IMR-90 (cell line): ENCODE measurements around the gene ESRRB. TPM values are rescaled to one million over a fixed set of nuclear protein-coding genes. Genes with fewer than 3 reads are reported as not detected.

Experiments used
- ATAC-seq: fragments of 200-7000 bp; cut with Tn5 transposase; 2 replicates; pipeline ENCODE4 v1.9.1; 2020; ENCODE audit warnings: low read depth, mild to moderate bottlenecking, moderate library complexity
- BruUV-seq: library from RNA; stranded (reverse); fragments of 400-500 nt; replicated peaks from 2 replicates; lab custom pipeline; 2021; lab: Mats Ljungman, UMichigan
- CTCF ChIA-PET: fragments of 300-600 bp; formaldehyde crosslinking; extraction: SDS; loops from one replicate; lab custom pipeline; 2021; ENCODE audit warnings: antibody characterized with exemption; lab: Yijun Ruan, JAX
- POLR2A ChIA-PET: fragments of 300-600 bp; sonication (Branson Sonifier 250); formaldehyde crosslinking; loops from one replicate; lab custom pipeline; 2022; ENCODE audit warnings: antibody characterized with exemption; ENCODE audit not compliant: unreplicated experiment; lab: Charles Lee
- DNase-seq: peaks from one replicate; pipeline ENCODE4 v3.0.0; 2013
- H2AFZ ChIP-seq: replicated peaks from 2 replicates; pipeline ENCODE3; 2013; ENCODE audit warnings: low read length, mild to moderate bottlenecking; ENCODE audit not compliant: poor library complexity
- H2AK5ac ChIP-seq: 2 replicates; pipeline ENCODE4 v1.6.1; 2013; ENCODE audit warnings: low read depth, low read length, inconsistent platforms
- H2AK9ac ChIP-seq: replicated peaks from 2 replicates; pipeline ENCODE3; 2013; ENCODE audit warnings: mild to moderate bottlenecking, low read depth, low read length, moderate library complexity; ENCODE audit not compliant: poor library complexity
- H2BK120ac ChIP-seq: 2 replicates; pipeline ENCODE4 v1.6.1; 2013; ENCODE audit warnings: low read depth, low read length, inconsistent platforms
- H2BK15ac ChIP-seq: 3 replicates; pipeline ENCODE4 v1.6.1; 2013; ENCODE audit warnings: low read depth, low read length, inconsistent platforms
- H2BK20ac ChIP-seq: 2 replicates; pipeline ENCODE4 v1.6.1; 2013; ENCODE audit warnings: low read depth, mild to moderate bottlenecking, inconsistent platforms, low read length, moderate library complexity
- H2BK5ac ChIP-seq: 2 replicates; pipeline ENCODE4 v1.6.1; 2013; ENCODE audit warnings: mild to moderate bottlenecking, low read depth, low read length, inconsistent platforms; ENCODE audit not compliant: poor library complexity, severe bottlenecking
- H3K14ac ChIP-seq: replicated peaks from 2 replicates; pipeline ENCODE4 v1.6.1; 2013; ENCODE audit warnings: low read depth, low read length, inconsistent platforms
- H3K18ac ChIP-seq: 2 replicates; pipeline ENCODE4 v1.6.1; 2013; ENCODE audit warnings: low read depth, low read length, control low read depth
- H3K23ac ChIP-seq: 2 replicates; pipeline ENCODE4 v1.6.1; 2013; ENCODE audit warnings: low read depth, low read length, inconsistent platforms
- H3K27ac ChIP-seq: 2 replicates; pipeline ENCODE4 v1.5.1; 2013; ENCODE audit warnings: mild to moderate bottlenecking, control low read depth, low read length; ENCODE audit not compliant: insufficient read depth
- H3K27me3 ChIP-seq: 2 replicates; pipeline ENCODE4 v1.6.1; 2013; ENCODE audit warnings: low read length; ENCODE audit not compliant: control insufficient read depth, insufficient read depth
- H3K36me3 ChIP-seq: 2 replicates; pipeline ENCODE4 v1.6.1; 2013; ENCODE audit warnings: low read length, mixed read lengths; ENCODE audit not compliant: control insufficient read depth, insufficient read depth
- H3K4ac ChIP-seq: 2 replicates; pipeline ENCODE4 v1.6.1; 2013; ENCODE audit warnings: low read depth, low read length, inconsistent platforms
- H3K4me1 ChIP-seq: 2 replicates; pipeline ENCODE4 v1.6.1; 2013; ENCODE audit warnings: low read length, mixed read lengths; ENCODE audit not compliant: control insufficient read depth, insufficient read depth
- H3K4me2 ChIP-seq: 2 replicates; pipeline ENCODE4 v1.6.1; 2013; ENCODE audit warnings: low read depth, mild to moderate bottlenecking, control low read depth, low read length, moderate library complexity
- H3K4me3 ChIP-seq: 2 replicates; pipeline ENCODE4 v1.5.1; 2013; ENCODE audit warnings: low read depth, mild to moderate bottlenecking, control low read depth, low read length, moderate library complexity; ENCODE audit not compliant: insufficient read depth
- H3K56ac ChIP-seq: 2 replicates; pipeline ENCODE4 v1.6.1; 2013; ENCODE audit warnings: low read length, inconsistent platforms; ENCODE audit not compliant: insufficient read depth; ENCODE audit errors: extremely low read depth
- H3K79me1 ChIP-seq, 2 experiments: 2 replicates each; pipeline ENCODE4 v1.6.1; 2013; ENCODE audit warnings: low read length in 2 of 2, inconsistent platforms in 1 of 2, low read depth in 1 of 2
- H3K9ac ChIP-seq: 2 replicates; pipeline ENCODE4 v1.6.1; 2013; ENCODE audit warnings: low read depth, low read length, control low read depth
- H3K9me1 ChIP-seq: 2 replicates; pipeline ENCODE4 v1.6.1; 2013; ENCODE audit warnings: low read length, inconsistent platforms; ENCODE audit not compliant: insufficient read depth
- H3K9me3 ChIP-seq: 2 replicates; pipeline ENCODE4 v1.6.1; 2013; ENCODE audit warnings: low read length; ENCODE audit not compliant: control insufficient read depth, insufficient read depth
- H4K20me1 ChIP-seq: 2 replicates; pipeline ENCODE4 v1.6.1; 2013; ENCODE audit warnings: low read length, inconsistent platforms; ENCODE audit not compliant: insufficient read depth
- H4K5ac ChIP-seq: 2 replicates; pipeline ENCODE4 v1.6.1; 2013; ENCODE audit warnings: mild to moderate bottlenecking, low read depth, low read length, control low read depth
- H4K8ac ChIP-seq, 2 experiments: 2 replicates each; pipeline ENCODE4 v1.6.1; 2013; ENCODE audit warnings: low read depth in 2 of 2, low read length in 2 of 2, control low read depth in 1 of 2, inconsistent platforms in 1 of 2
- H4K91ac ChIP-seq: 2 replicates; pipeline ENCODE4 v1.6.1; 2013; ENCODE audit warnings: low read depth, low read length, inconsistent platforms; ENCODE audit not compliant: insufficient read depth
- MAFK ChIP-seq: IDR thresholded peaks from 2 replicates; pipeline ENCODE4 v1.6.1; 2012; ENCODE audit warnings: low read depth, low read length, improper control_type of control experiment
- MXI1 ChIP-seq: IDR thresholded peaks from 2 replicates; pipeline ENCODE4 v1.6.1; 2012; ENCODE audit warnings: low read depth, mild to moderate bottlenecking, low read length, moderate library complexity, borderline replicate concordance
- RAD21 ChIP-seq: IDR thresholded peaks from 2 replicates; pipeline ENCODE4 v1.6.1; 2012; ENCODE audit warnings: low read length, improper control_type of control experiment
- SMC3 ChIP-seq: fragments of 150-350 bp; IDR thresholded peaks from 2 replicates; pipeline ENCODE4 v1.6.1; 2016; ENCODE audit warnings: low read depth, mild to moderate bottlenecking, antibody characterized with exemption, low read length, moderate library complexity
- WGBS, 2 experiments: methylation state at CpG; one replicate each; pipeline versions ENCODE4 v1.1.5 to v1.1.7; 2013; ENCODE audit warnings: missing lambda C conversion rate in 2 of 2; ENCODE audit not compliant: insufficient read length in 1 of 2; ENCODE audit errors: extremely low coverage in 2 of 2; 5-methylcytosine and 5-hydroxymethylcytosine counted together
- dilution Hi-C: fragments of 300-500 bp; cut with HindIII; formaldehyde crosslinking; loops from one replicate; pipeline ENCODE4 v1.14.3; 2018; ENCODE audit warnings: low sequenced_read_pairs; ENCODE audit not compliant: unreplicated experiment
- in situ Hi-C: fragments of 300-500 bp; cut with MboI; formaldehyde crosslinking; loops from 3 replicates; pipeline ENCODE4 v1.14.3; 2019; ENCODE audit warnings: low sequenced_read_pairs, inconsistent platforms, mixed read lengths
- intact Hi-C: fragments of 100-400 bp; cut with micrococcal nuclease; formaldehyde crosslinking; loops from 2 replicates; pipeline ENCODE4 v1.10.0; 2022
- polyA plus RNA-seq, 3 experiments: library from polyadenylated mRNA; depleted of rRNA; stranded (reverse); fragments of >200 nt; gene quantifications; 2 replicates each; pipeline ENCODE4 v1.2.3, GENCODE V29; 2012; ENCODE audit warnings: low replicate concordance in 1 of 3
- total RNA-seq: library from RNA; depleted of rRNA; stranded (reverse); fragments of >200 nt; gene quantifications from 2 replicates; pipeline ENCODE4 v1.2.3, GENCODE V29; 2012
- TF ChIP-seq, protein P1 (sequence below): conservative IDR thresholded peaks from 2 replicates; pipeline ENCODE4 v1.5.1; 2012; ENCODE audit warnings: mild to moderate bottlenecking, low read depth, low read length, improper control_type of control experiment

Gene ESRRB
- total and polyA plus RNA-seq, 2 of the 4 experiments (the other 2 are of a cell fraction) = not detected

- in situ Hi-C loops (loop anchor here (10.0 kb wide), 1 partner anchor 332 kb away; no protein-coding TSS in a partner anchor), dilution Hi-C loops (no loop called here)
These were observed 11.2 kb downstream of the ESRRB start for GRCh38 chr14:76386944-76387782.

More at GRCh38 chr14:76386944-76387782, 11.2 kb downstream of the ESRRB start:
- no peak overlapping the region for H2BK5ac ChIP-seq
- no peak overlapping the region for H2BK15ac ChIP-seq
- H3K4me3 ChIP-seq = no peak overlapping the region
- H2AFZ ChIP-seq = no peak overlapping the region
- no peak overlapping the region for H2BK120ac ChIP-seq
- no peak overlapping the region for H3K23ac ChIP-seq
- H3K4me2 ChIP-seq = no peak overlapping the region
- H4K5ac ChIP-seq = no peak overlapping the region
- no peak overlapping the region for H3K18ac ChIP-seq
- POLR2A ChIA-PET = no interaction called here
- WGBS, 2 experiments = 0% methylated on average over 2 of the region's 11 CpGs; no CpG with 5 or more reads in 1 of the 2 experiments
- peak; percentile 51 for DNase-seq
- H3K79me1 ChIP-seq = no peaks in the 10 kb centered on the region
- H2AK5ac ChIP-seq = no peak overlapping the region
- H3K9me1 ChIP-seq = no peaks in the 10 kb centered on the region
- H3K4ac ChIP-seq = no peak overlapping the region
- H3K14ac ChIP-seq = no peak overlapping the region
- intact Hi-C loops = loop anchor here (1.0 to 10.0 kb wide), 3 partner anchors 337 to 676 kb away; no protein-coding TSS in a partner anchor
- no peaks in the 10 kb centered on the region for H4K20me1 ChIP-seq
- no peaks in the 10 kb centered on the region for H3K36me3 ChIP-seq
- H3K9me3 ChIP-seq = no peaks in the 10 kb centered on the region
- H4K91ac ChIP-seq = no peak overlapping the region
- H3K27me3 ChIP-seq = peaks cover 27% of the 10 kb centered on the region
- no peak overlapping the region for H2AK9ac ChIP-seq
- H3K9ac ChIP-seq = no peak overlapping the region
- TF ChIP-seq RAD21 (peak; percentile 89), MXI1 (no peak), SMC3 (peak; percentile 67), MAFK (no peak)
- TF ChIP-seq, protein P1, sequence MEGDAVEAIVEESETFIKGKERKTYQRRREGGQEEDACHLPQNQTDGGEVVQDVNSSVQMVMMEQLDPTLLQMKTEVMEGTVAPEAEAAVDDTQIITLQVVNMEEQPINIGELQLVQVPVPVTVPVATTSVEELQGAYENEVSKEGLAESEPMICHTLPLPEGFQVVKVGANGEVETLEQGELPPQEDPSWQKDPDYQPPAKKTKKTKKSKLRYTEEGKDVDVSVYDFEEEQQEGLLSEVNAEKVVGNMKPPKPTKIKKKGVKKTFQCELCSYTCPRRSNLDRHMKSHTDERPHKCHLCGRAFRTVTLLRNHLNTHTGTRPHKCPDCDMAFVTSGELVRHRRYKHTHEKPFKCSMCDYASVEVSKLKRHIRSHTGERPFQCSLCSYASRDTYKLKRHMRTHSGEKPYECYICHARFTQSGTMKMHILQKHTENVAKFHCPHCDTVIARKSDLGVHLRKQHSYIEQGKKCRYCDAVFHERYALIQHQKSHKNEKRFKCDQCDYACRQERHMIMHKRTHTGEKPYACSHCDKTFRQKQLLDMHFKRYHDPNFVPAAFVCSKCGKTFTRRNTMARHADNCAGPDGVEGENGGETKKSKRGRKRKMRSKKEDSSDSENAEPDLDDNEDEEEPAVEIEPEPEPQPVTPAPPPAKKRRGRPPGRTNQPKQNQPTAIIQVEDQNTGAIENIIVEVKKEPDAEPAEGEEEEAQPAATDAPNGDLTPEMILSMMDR = peak; percentile 87
- BruUV-seq = no TSS peak
- CTCF ChIA-PET = interaction anchor here (0.5 to 1.8 kb wide), 8 partner anchors 10 to 678 kb away, joined by 3 to 8 read pairs (median 4); no protein-coding TSS in a partner anchor
- no peak overlapping the region for H2BK20ac ChIP-seq
- peak; percentile 100 for ATAC-seq
- H4K8ac ChIP-seq = no peak overlapping the region
- no peak overlapping the region for H3K56ac ChIP-seq
- H3K4me1 ChIP-seq = no peaks in the 10 kb centered on the region
- no peak overlapping the region for H3K27ac ChIP-seq
